A549 (cell line): ENCODE results near the gene SIGLEC7.

Source experiments
- CBX8 ChIP-seq: fragments of 200-600 bp; sonication (generic); IDR thresholded peaks from 2 replicates; pipeline ENCODE4 v1.6.1; 2016
- CTCF ChIP-seq: fragments of >200 bp; sonication (Bioruptor Twin); formaldehyde crosslinking; IDR thresholded peaks from 3 replicates; pipeline ENCODE4 v1.5.1; 2016
- EP300 ChIP-seq, 2 experiments: fragments of >200 bp; sonication (Bioruptor Twin); formaldehyde crosslinking; IDR thresholded peaks; 2 replicates in 1 of 2; 3 replicates in 1 of 2; pipeline ENCODE4 v1.6.1; 2016 to 2017
- FOSL2 ChIP-seq, 2 experiments: fragments of 450-650 bp in 1 of 2; fragments of >200 bp in 1 of 2; sonication (Bioruptor Twin) in 1 of 2; formaldehyde crosslinking; IDR thresholded peaks; 2 replicates each; pipeline versions ENCODE4 v1.5.0 to v1.6.1; 2016 to 2020; ENCODE audit warnings: mild to moderate bottlenecking in 1 of 2, moderate library complexity in 1 of 2
- REST ChIP-seq: fragments of 200-600 bp; sonication (generic); IDR thresholded peaks from 2 replicates; pipeline ENCODE4 v1.6.1; 2016; ENCODE audit warnings: antibody characterized with exemption, mild to moderate bottlenecking, moderate library complexity
- RNF2 ChIP-seq: fragments of 200-600 bp; sonication (generic); IDR thresholded peaks from 2 replicates; pipeline ENCODE4 v1.6.1; 2016; ENCODE audit warnings: low read depth, mild to moderate bottlenecking, antibody characterized with exemption, moderate library complexity, borderline replicate concordance

- TF ChIP-seq CTCF, result no peak
- TF ChIP-seq EP300 (IDR thresholded peaks at IDR 0.05), result no peak
- no peak for TF ChIP-seq RNF2
- no peak for TF ChIP-seq REST
- no peak for TF ChIP-seq FOSL2 (IDR thresholded peaks at IDR 0.05)
- no peak for TF ChIP-seq FOSL2 (CRISPR knock-in tag; IDR thresholded peaks at IDR 0.05)
- no peak for TF ChIP-seq CBX8
Observed at GRCh38 chr19:51127755-51128154, 14.3 kb upstream of the SIGLEC7 start.
